ENCODE measurements around the gene MPIG6B.

GRCh38 chr6:31691564-31692108 is 31.5 kb upstream of the MPIG6B start:
- TF ChIP-seq EP300 (IDR thresholded peaks at IDR 0.05) = no peak
- TF ChIP-seq POLR2AphosphoS5 (IDR thresholded peaks at IDR 0.05) = no peak

Data from sigmoid colon (tissue), 4 donors.